ENCODE results near the gene MYO16. TPM values are rescaled to one million over a fixed set of nuclear protein-coding genes. Genes with fewer than 3 reads are reported as not detected.

Gene MYO16
- polyA plus RNA-seq, 1 experiment = not detected

GRCh38 chr13:109028624-109029023, 399.2 kb downstream of the MYO16 start:
- Histone ChIP-seq H3K27me3 (ENCODE audit: control insufficient read depth, insufficient read depth, low read length) (no peaks in the 10 kb centered on the region), H3K36me3 (ENCODE audit: control insufficient read depth, insufficient read depth, low read length) (no peaks in the 10 kb centered on the region), H3K4me3 (ENCODE audit: low read depth, low read length) (no peak overlapping the region)
- no peak for TF ChIP-seq CTCF (IDR thresholded peaks at IDR 0.05; ENCODE audit: insufficient read depth, low read depth, low read length)
- CTCF ChIA-PET = no interaction called here
- POLR2A ChIA-PET = no interaction called here
- no peak for DNase-seq (ENCODE audit: low read depth)

GRCh38 chr13:109033090-109033489, 403.7 kb downstream of the MYO16 start:
- Histone ChIP-seq H3K4me3 (ENCODE audit: low read depth, low read length) (no peak overlapping the region), H3K27me3 (ENCODE audit: control insufficient read depth, insufficient read depth, low read length) (no peaks in the 10 kb centered on the region), H3K36me3 (ENCODE audit: control insufficient read depth, insufficient read depth, low read length) (no peaks in the 10 kb centered on the region)
- POLR2A ChIA-PET = no interaction called here
- no peak for DNase-seq (ENCODE audit: low read depth)
- no peak for TF ChIP-seq CTCF (IDR thresholded peaks at IDR 0.05; ENCODE audit: insufficient read depth, low read depth, low read length)
- CTCF ChIA-PET = interaction anchor here (0.6 kb wide), 1 partner anchor 538 kb away, joined by 3 read pairs; no protein-coding TSS in a partner anchor

- no peak for TF ChIP-seq CTCF (IDR thresholded peaks at IDR 0.05; ENCODE audit: insufficient read depth, low read depth, low read length)
- ChIA-PET POLR2A (no interaction called here), CTCF (no interaction called here)
- DNase-seq (ENCODE audit: low read depth) = no peak
- Histone ChIP-seq H3K36me3 (ENCODE audit: control insufficient read depth, insufficient read depth, low read length) (no peaks in the 10 kb centered on the region), H3K4me3 (ENCODE audit: low read depth, low read length) (no peak overlapping the region), H3K27me3 (ENCODE audit: control insufficient read depth, insufficient read depth, low read length) (no peaks in the 10 kb centered on the region)
Observed at GRCh38 chr13:109036078-109036780, 406.8 kb downstream of the MYO16 start.

- no peak overlapping the region for H3K4me3 ChIP-seq (ENCODE audit: low read depth, low read length)
- no peaks in the 10 kb centered on the region for H3K36me3 ChIP-seq (ENCODE audit: control insufficient read depth, insufficient read depth, low read length)
- ChIA-PET CTCF (no interaction called here), POLR2A (no interaction called here)
- DNase-seq (ENCODE audit: low read depth) = no peak
- TF ChIP-seq CTCF (IDR thresholded peaks at IDR 0.05; ENCODE audit: insufficient read depth, low read depth, low read length) = no peak
- no peaks in the 10 kb centered on the region for H3K27me3 ChIP-seq (ENCODE audit: control insufficient read depth, insufficient read depth, low read length)
Observed at GRCh38 chr13:109043636-109044035, 414.2 kb downstream of the MYO16 start.

GRCh38 chr13:109055850-109056249, 426.4 kb downstream of the MYO16 start:
- 0 out of 2 replicates have a peak, but pooled peaks cover 1% of the 10 kb centered on the region for H3K27me3 ChIP-seq (ENCODE audit: control insufficient read depth, insufficient read depth, low read length)
- H3K36me3 ChIP-seq (ENCODE audit: control insufficient read depth, insufficient read depth, low read length) = no peaks in the 10 kb centered on the region
- no peak for TF ChIP-seq CTCF (IDR thresholded peaks at IDR 0.05; ENCODE audit: insufficient read depth, low read depth, low read length)
- ChIA-PET CTCF (no interaction called here), POLR2A (no interaction called here)
- DNase-seq (ENCODE audit: low read depth) = no peak
- no peak overlapping the region for H3K4me3 ChIP-seq (ENCODE audit: low read depth, low read length)

All from BJ (cell line).